ENCODE measurements around the gene EEIG2.

DNA sequence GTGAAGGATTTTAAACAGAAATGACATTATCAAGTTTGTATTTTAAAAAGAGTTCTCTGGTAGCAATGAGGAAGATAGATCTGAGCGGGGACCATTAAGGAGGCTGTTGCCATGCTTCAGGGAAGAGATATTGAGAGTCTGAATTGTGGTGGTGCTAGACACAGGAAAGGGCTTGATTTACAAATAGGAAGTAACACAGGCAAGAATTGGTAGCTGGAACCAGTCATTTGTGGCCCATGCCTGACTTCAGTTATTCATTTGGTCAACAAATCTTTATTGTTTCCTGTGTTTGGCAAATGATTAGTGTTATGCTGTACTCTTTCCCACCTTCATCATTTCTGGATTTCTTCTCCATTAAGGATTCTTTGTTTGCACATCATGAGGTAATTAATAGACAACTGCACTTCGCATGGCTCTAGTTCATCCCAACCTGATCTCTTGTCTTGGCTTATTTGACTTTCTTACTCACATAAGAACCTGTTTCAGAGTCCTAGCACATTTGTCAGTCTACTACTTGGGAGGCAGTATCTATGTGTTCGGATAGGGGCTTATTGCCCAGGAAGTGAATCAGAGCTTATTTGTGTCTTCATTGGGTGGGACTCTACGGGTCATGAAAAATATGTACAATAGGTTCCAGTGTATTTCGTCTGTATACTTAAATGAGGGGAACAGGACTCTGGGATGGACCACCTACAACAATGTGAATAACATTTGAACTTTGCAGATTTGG is 32.3 kb downstream of the EEIG2 start:
- TF ChIP-seq, protein P1, sequence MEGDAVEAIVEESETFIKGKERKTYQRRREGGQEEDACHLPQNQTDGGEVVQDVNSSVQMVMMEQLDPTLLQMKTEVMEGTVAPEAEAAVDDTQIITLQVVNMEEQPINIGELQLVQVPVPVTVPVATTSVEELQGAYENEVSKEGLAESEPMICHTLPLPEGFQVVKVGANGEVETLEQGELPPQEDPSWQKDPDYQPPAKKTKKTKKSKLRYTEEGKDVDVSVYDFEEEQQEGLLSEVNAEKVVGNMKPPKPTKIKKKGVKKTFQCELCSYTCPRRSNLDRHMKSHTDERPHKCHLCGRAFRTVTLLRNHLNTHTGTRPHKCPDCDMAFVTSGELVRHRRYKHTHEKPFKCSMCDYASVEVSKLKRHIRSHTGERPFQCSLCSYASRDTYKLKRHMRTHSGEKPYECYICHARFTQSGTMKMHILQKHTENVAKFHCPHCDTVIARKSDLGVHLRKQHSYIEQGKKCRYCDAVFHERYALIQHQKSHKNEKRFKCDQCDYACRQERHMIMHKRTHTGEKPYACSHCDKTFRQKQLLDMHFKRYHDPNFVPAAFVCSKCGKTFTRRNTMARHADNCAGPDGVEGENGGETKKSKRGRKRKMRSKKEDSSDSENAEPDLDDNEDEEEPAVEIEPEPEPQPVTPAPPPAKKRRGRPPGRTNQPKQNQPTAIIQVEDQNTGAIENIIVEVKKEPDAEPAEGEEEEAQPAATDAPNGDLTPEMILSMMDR (IDR thresholded peaks at IDR 0.05): no peak
- TF ChIP-seq POLR2A (IDR thresholded peaks at IDR 0.05): no peak

Data from heart left ventricle (tissue), 13 donors.